NCI-H2227 (cell line): Measurements from ENCODE around the gene PTP4A2.
"Not testable (repeated sequence)": the region's sequence is repeated elsewhere in the genome, so short reads cannot be mapped to it uniquely, and the experiment has no call there.

Source experiments
- DNase-seq: peaks from one replicate; lab custom pipeline; 2025; ENCODE audit not compliant: unreplicated experiment; lab: John Stamatoyannopoulos, UW

Gene PTP4A2

GRCh38 chr1:31895474-31896198, 42.5 kb downstream of the PTP4A2 start:
- not testable (repeated sequence) for DNase-seq

GRCh38 chr1:31891280-31891679, 46.9 kb downstream of the PTP4A2 start:
- no peak for DNase-seq

DNA sequence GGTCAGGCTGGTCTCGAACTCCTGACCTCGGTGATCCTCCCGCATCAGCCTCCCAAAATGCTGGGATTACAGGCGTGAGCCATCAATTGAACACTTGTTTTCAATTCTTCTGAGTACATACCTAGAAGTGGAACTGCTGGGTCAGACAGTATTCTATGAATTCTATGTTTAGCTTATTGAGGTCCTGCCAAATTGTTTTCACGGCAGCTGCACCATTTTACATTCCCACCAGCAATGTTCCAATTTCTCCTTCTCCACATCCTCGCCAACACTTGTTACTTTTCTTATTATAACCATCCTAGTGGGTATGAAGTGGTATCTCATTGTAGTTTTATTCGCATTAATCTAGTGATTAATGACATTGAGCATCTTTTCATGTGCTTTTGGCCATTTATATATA, 49.9 kb downstream of the PTP4A2 start:
- no peak for DNase-seq

DNA sequence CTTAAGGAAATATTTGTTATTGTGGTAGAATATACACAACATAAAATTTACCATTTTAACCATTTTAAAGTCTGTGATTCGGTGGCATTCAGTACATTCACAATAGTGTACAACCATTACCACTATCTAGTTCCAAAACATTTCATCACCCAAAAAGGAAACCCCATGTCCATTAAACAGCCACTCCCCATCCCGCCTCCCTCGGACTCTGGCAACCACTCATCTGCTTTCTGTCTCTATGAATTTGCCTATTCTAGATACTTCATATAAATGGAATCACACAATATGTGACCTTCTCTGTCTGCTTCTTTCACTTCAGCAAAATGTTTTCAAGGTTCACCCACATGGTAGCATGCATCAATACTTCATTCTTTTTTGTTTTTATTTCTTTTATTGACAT, 51.3 kb downstream of the PTP4A2 start:
- DNase-seq, result no peak

DNA sequence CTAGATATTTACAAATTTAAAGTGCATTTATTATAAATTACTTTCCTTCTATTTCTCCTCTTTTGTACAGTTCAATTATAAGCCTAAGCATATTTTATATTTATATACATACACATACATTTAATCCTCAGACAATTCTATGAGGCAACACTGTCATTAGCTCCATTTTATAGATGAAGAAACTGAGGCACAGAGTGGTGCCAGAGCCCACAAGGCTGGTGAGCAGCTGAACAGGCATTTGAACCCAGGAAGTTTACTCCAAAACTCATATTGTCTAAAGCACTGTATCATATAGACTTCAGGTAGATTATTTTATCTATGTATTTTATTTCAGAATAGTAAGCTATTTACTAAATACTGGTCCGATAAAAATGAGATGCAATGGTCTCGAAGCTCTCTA, 52.3 kb downstream of the PTP4A2 start:
- DNase-seq, result no peak

- no peak for DNase-seq
Observed at GRCh38 chr1:31883357-31883942, 54.7 kb downstream of the PTP4A2 start.

DNA sequence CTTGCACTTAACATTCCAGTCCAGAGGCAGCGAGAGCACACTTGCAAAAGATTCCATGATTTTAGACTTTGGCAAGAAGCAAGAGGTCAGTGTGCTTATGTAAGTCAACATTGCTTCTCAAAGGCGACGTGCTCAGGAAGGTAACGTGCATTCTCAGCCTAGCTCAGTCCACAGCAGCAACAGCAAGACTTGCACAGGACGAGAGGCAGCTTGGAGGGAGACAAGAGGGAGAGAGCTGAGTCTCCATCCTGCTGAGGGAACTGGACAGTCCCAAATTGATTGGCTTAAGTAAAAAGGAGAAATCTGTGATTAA, 56.5 kb downstream of the PTP4A2 start:
- no peak for DNase-seq

GRCh38 chr1:31880957-31881687, 57.0 kb downstream of the PTP4A2 start:
- no peak for DNase-seq

DNA sequence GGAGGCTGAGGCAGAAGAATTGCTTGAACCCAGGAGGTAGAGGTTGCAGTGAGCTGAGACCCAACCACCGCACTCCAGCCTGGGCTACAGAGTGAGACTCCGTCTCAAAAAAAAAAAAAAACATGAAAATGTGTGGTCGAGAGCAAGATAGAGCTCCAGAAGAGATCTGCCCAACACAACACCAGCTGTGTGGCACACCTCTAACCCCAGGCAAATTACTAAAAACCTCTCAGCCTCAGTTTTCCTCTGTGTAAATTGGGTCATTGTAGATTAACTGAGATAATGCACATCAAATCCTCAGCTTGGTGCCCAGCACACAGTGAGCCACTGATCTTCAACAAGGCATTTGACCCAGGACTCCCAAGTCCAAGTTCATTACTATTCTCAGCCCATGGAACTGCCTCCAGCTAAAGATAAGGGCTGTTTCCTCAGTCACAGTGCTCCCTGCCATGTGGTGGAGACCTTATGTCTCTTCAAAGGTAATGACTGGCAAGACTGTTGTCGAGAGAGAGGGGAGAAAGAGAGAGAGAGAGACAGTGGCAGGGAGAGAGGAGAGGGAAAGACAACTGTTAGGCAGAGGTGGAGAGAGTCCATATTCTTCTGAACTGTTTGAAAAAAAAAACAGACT, 58.1 kb downstream of the PTP4A2 start:
- DNase-seq, result no peak

GRCh38 chr1:31878058-31878457, 60.1 kb downstream of the PTP4A2 start:
- no peak for DNase-seq

- DNase-seq, result no peak
Observed at GRCh38 chr1:31877544-31877943, 60.6 kb downstream of the PTP4A2 start.

DNA sequence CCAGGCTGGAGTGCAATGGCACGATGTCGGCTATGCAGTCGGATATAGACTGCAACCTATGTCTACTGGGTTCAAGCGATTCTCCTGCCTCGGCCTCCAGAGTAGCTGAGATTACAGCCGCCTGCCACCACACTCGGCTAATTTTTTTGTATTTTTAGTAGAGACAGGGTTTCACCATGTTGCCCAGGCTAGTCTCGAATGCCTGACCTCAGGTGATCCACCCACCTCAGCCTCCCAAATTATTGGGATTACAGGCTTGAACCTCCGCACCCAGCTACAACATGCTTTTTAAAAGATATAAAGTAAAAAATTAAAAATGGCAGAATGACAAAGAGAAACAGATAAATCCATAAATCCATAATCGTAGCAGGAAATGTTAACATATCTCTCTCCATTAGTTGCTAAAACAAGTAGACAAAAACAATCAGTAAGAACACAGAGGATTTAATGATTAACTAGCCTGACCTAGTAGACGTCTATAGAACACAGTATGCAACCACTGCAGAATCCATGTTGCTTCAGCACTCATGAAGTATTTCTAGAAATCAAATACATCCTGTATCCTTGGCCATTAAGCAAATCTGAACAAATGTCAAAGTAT, 62.4 kb downstream of the PTP4A2 start:
- DNase-seq, result no peak

DNA sequence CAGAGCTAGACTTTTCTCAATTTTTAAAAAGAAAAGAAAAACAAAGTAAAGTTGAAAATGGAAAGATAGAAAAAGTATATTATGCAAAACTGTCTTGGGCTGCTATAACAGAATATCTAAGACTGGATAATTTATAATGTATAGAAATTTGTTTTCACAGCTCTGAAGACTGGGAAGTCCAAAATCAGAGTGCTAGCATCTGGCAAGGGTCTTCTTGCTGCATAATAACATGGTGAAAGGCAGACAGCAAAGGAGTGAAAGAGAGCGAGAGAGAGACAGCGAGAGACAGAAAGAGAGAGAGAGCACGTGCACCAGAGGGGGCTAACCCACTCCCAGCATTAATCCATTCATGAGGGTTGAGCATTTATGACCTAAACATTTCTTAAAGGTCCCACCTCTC, 63.2 kb downstream of the PTP4A2 start:
- DNase-seq, result no peak

DNA sequence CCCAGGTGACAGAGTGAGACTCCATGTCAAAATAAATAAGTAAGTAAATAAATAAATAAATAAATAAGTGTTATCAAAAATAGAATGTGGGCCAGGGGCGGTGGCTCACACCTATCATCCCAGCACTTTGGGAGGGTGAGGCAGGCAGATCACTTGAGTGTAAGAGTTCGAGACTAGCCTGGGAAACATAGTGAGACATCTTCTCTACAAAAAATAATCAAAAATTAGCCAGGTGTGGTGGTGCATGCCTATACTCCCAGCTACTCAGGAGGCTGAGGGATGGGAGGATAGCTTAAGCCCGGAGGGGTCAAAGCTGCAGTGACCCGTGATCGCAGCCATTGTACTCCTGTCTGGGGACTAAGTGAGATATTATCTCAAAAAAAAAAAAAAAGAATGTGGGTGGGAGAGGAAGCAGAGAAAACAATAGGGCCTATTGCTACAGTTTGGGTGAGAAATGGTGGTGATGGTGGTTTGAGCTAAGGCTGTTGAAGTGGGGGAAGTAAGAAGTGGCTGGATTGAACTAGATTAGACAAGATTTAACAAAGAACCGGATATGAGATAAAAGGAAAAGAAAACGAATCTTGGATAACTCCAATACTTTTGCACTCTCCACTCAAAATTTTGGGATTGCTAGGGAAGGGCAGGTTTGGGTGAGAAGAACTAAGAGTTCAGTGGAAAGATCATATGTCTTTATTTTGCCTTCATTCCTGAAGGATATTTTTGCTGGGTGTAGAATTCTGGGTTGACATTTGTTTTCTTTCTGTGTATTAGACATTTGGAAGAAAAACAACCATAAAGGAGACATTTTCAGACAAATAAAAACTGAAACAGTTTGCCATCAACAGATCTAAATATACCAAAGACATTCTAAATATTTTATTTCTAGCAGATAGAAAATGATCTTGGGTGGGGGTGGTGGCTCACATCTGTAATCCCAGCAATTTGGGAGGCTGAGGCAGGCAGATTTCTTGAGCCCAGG, 65.2 kb downstream of the PTP4A2 start:
- DNase-seq, result no peak

- DNase-seq, result no peak
Observed at GRCh38 chr1:31871703-31872102, 66.5 kb downstream of the PTP4A2 start.

DNA sequence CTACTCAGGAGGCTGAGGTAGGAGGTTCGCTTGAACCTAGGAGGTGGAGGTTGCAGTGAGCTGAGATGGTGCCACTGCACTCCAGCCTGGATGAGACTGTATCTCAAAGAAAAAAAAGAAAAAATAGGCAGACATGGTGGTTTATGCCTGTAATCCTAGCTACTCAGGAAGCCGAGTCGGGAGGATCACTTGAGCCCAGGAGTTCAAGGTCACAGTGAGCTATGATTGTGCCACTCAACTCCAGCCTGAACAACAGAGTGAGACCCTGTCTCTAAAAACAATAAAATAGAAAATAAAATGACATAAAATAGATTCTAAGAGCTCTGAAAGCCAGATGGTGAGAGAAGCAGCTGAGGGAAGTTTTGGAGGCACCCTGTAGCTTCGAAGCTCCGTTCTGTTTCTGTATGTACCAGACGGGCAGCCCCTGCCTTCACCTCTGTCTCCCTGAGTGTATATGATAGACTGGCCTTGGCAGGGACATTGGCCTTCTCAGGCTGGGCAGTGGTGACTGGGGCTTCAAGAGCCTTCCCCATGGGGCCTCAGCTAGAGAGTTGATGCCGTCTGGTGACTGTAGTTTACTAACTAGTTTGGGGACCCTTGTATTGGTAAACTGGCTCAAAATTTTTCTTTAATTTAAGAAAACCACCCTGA, 68.0 kb downstream of the PTP4A2 start:
- no peak for DNase-seq

GRCh38 chr1:31869449-31869848, 68.7 kb downstream of the PTP4A2 start:
- no peak for DNase-seq

DNA sequence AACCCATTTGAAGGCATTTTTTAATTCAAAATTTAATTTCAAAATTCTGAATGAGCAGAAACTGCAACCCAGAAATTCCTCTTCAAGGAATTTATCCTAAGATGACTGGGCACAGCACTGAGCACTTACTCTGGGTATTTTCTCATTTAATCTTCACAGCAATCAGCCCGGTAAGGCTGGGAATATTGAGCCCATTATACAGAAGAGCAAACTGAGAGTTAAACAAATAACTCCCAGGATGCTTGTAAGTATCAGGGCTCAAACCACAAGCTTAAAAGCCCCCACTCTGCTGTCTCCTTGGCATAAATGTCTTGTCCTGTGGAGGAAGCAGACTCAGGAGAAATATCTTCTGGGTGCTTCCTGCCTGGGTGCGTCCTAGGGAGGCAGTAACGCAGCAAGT, 69.3 kb downstream of the PTP4A2 start:
- DNase-seq, result no peak

- DNase-seq, result no peak
Observed at GRCh38 chr1:31867546-31867945, 70.6 kb downstream of the PTP4A2 start.

- DNase-seq, result no peak
Observed at GRCh38 chr1:31866450-31867032, 71.6 kb downstream of the PTP4A2 start.
